WTC11 (cell line): ENCODE data around the gene NSUN2. TPM values are rescaled to one million over a fixed set of nuclear protein-coding genes. Genes with fewer than 3 reads are reported as not detected.

Experiments
- ATAC-seq: fragments of 200-7000 bp; cut with Tn5 transposase; 2 replicates; pipeline ENCODE4 v1.10.0; 2021; ENCODE audit warnings: mild to moderate bottlenecking, moderate library complexity
- CTCF ChIA-PET: fragments of 300-600 bp; sonication (Branson Sonifier 250); formaldehyde crosslinking; loops from one replicate; lab custom pipeline; 2021; ENCODE audit warnings: antibody characterized with exemption; lab: Charles Lee
- POLR2A ChIA-PET: fragments of 350-600 bp; sonication (Branson Sonifier 250); formaldehyde crosslinking; loops from one replicate; lab custom pipeline; 2021; ENCODE audit warnings: antibody characterized with exemption; lab: Charles Lee
- DNase-seq: peaks from one replicate; pipeline ENCODE4 v3.0.0; 2021; ENCODE audit warnings: low spot score
- H3K27ac Mint-ChIP-seq: 2 replicates; pipeline ENCODE4 v1.8.0; 2021; ENCODE audit warnings: mixed read lengths
- H3K27me3 Mint-ChIP-seq: 2 replicates; pipeline ENCODE4 v1.8.0; 2021; ENCODE audit warnings: low read depth, mild to moderate bottlenecking, moderate library complexity, mixed read lengths
- H3K36me3 Mint-ChIP-seq: 2 replicates; pipeline ENCODE4 v1.8.0; 2021; ENCODE audit warnings: mixed read lengths
- H3K4me1 Mint-ChIP-seq: 2 replicates; pipeline ENCODE4 v1.8.0; 2022; ENCODE audit warnings: mixed read lengths
- H3K4me3 Mint-ChIP-seq: 2 replicates; pipeline ENCODE4 v1.8.0; 2021; ENCODE audit warnings: mild to moderate bottlenecking, moderate library complexity, mixed read lengths
- H3K9me3 Mint-ChIP-seq: 2 replicates; pipeline ENCODE4 v1.8.0; 2021; ENCODE audit warnings: mixed read lengths
- ESRRA ChIP-seq: sonication (generic); formaldehyde crosslinking; IDR thresholded peaks from 2 replicates; pipeline ENCODE4 v1.8.1; 2022; ENCODE audit warnings: mild to moderate bottlenecking, missing genetic modification reagents, borderline replicate concordance
- FOXK1 ChIP-seq: sonication (generic); formaldehyde crosslinking; IDR thresholded peaks from 2 replicates; pipeline ENCODE4 v1.8.0; 2022; ENCODE audit warnings: mild to moderate bottlenecking, moderate library complexity, missing genetic modification reagents
- GRHL2 ChIP-seq: fragments of 250-450 bp; sonication (Bioruptor Pico); IDR thresholded peaks from 2 replicates; pipeline ENCODE4 v1.8.0; 2022; ENCODE audit warnings: mild to moderate bottlenecking, moderate library complexity; ENCODE audit not compliant: insufficient replicate concordance, severe bottlenecking
- JUN ChIP-seq: sonication (generic); formaldehyde crosslinking; IDR thresholded peaks from 2 replicates; pipeline ENCODE4 v1.8.0; 2023; ENCODE audit warnings: mild to moderate bottlenecking, missing genetic modification reagents
- MAX ChIP-seq: sonication (generic); formaldehyde crosslinking; IDR thresholded peaks from 2 replicates; pipeline ENCODE4 v1.8.0; 2022; ENCODE audit warnings: mild to moderate bottlenecking, missing genetic modification reagents
- MXD4 ChIP-seq: fragments of 250-450 bp; sonication (Bioruptor Pico); IDR thresholded peaks from 2 replicates; pipeline ENCODE4 v1.8.0; 2021; ENCODE audit warnings: mild to moderate bottlenecking, moderate library complexity, borderline replicate concordance
- MYBL2 ChIP-seq: sonication (generic); formaldehyde crosslinking; IDR thresholded peaks from 2 replicates; pipeline ENCODE4 v1.8.1; 2023; ENCODE audit warnings: mild to moderate bottlenecking, moderate library complexity, missing genetic modification reagents
- NFYB ChIP-seq: sonication (generic); formaldehyde crosslinking; conservative IDR thresholded peaks from 2 replicates; pipeline ENCODE4 v1.8.0; 2022; ENCODE audit warnings: low read depth, missing genetic modification reagents
- RORB ChIP-seq: fragments of 250-450 bp; sonication (Bioruptor Pico); IDR thresholded peaks from 2 replicates; pipeline ENCODE4 v1.9.0; 2021; ENCODE audit warnings: mild to moderate bottlenecking
- SOX15 ChIP-seq: fragments of 250-450 bp; sonication (Bioruptor Pico); IDR thresholded peaks from 2 replicates; pipeline ENCODE4 v1.9.0; 2021; ENCODE audit warnings: mild to moderate bottlenecking
- SP1 ChIP-seq: sonication (generic); formaldehyde crosslinking; conservative IDR thresholded peaks from 2 replicates; pipeline ENCODE4 v1.8.1; 2022; ENCODE audit warnings: missing genetic modification reagents
- STAT6 ChIP-seq: sonication (generic); formaldehyde crosslinking; conservative IDR thresholded peaks from 2 replicates; pipeline ENCODE4 v1.8.1; 2023; ENCODE audit warnings: mild to moderate bottlenecking, low read depth, missing genetic modification reagents, moderate library complexity
- TEAD1 ChIP-seq: sonication (generic); formaldehyde crosslinking; IDR thresholded peaks from 2 replicates; pipeline ENCODE4 v1.8.0; 2022; ENCODE audit warnings: mild to moderate bottlenecking, missing genetic modification reagents
- TP53 ChIP-seq: sonication (generic); formaldehyde crosslinking; IDR thresholded peaks from 2 replicates; pipeline ENCODE4 v1.8.1; 2023; ENCODE audit warnings: mild to moderate bottlenecking, missing genetic modification reagents
- ZNF232 ChIP-seq: sonication (generic); formaldehyde crosslinking; IDR thresholded peaks from 2 replicates; pipeline ENCODE4 v1.8.0; 2022; ENCODE audit warnings: mild to moderate bottlenecking, missing genetic modification reagents
- ZNF396 ChIP-seq: fragments of 250-450 bp; sonication (Bioruptor Pico); IDR thresholded peaks from 2 replicates; pipeline ENCODE4 v1.8.0; 2021; ENCODE audit warnings: mild to moderate bottlenecking, moderate library complexity, borderline replicate concordance
- ZNF416 ChIP-seq: fragments of 250-450 bp; sonication (Bioruptor Pico); IDR thresholded peaks from 2 replicates; pipeline ENCODE4 v1.9.0; 2021; ENCODE audit warnings: mild to moderate bottlenecking, inconsistent platforms
- ZNF425 ChIP-seq: fragments of 250-450 bp; sonication (Bioruptor Pico); conservative IDR thresholded peaks from 2 replicates; pipeline ENCODE4 v1.9.0; 2021; ENCODE audit warnings: mild to moderate bottlenecking
- ZNF671 ChIP-seq: fragments of 250-450 bp; sonication (Bioruptor Pico); IDR thresholded peaks from 2 replicates; pipeline ENCODE4 v1.8.0; 2021; ENCODE audit warnings: mild to moderate bottlenecking
- total RNA-seq: library from RNA; stranded (reverse); gene quantifications from 3 replicates; pipeline ENCODE4 v1.2.3, GENCODE V29; 2021
- TF ChIP-seq, protein P1 (sequence below): sonication (generic); formaldehyde crosslinking; IDR thresholded peaks from 2 replicates; pipeline ENCODE4 v1.8.0; 2022; ENCODE audit warnings: missing genetic modification reagents
- TF ChIP-seq, protein P2 (sequence below): sonication (generic); formaldehyde crosslinking; IDR thresholded peaks from 2 replicates; pipeline ENCODE4 v1.8.1; 2023; ENCODE audit warnings: mild to moderate bottlenecking, moderate library complexity, missing genetic modification reagents
- TF ChIP-seq, protein P3 (sequence below): sonication (generic); formaldehyde crosslinking; IDR thresholded peaks from 2 replicates; pipeline ENCODE4 v1.8.1; 2023; ENCODE audit warnings: mild to moderate bottlenecking, missing genetic modification reagents, moderate library complexity

The NSUN2 gene
- total RNA-seq, 1 experiment from 2014 or later = 88.4 TPM

GRCh38 chr5:6572825-6573380 lies 59.9 kb downstream of the NSUN2 start:
- TF ChIP-seq FOXK1 (no peak), ZNF425 (CRISPR knock-in tag) (no peak), STAT6 (CRISPR knock-in tag) (no peak), MAX (no peak), TEAD1 (CRISPR knock-in tag) (no peak), JUN (CRISPR knock-in tag) (no peak), SOX15 (CRISPR knock-in tag) (no peak), ZNF232 (CRISPR knock-in tag) (no peak), ESRRA (CRISPR knock-in tag) (no peak), GRHL2 (no peak)
- TF ChIP-seq, protein P1, sequence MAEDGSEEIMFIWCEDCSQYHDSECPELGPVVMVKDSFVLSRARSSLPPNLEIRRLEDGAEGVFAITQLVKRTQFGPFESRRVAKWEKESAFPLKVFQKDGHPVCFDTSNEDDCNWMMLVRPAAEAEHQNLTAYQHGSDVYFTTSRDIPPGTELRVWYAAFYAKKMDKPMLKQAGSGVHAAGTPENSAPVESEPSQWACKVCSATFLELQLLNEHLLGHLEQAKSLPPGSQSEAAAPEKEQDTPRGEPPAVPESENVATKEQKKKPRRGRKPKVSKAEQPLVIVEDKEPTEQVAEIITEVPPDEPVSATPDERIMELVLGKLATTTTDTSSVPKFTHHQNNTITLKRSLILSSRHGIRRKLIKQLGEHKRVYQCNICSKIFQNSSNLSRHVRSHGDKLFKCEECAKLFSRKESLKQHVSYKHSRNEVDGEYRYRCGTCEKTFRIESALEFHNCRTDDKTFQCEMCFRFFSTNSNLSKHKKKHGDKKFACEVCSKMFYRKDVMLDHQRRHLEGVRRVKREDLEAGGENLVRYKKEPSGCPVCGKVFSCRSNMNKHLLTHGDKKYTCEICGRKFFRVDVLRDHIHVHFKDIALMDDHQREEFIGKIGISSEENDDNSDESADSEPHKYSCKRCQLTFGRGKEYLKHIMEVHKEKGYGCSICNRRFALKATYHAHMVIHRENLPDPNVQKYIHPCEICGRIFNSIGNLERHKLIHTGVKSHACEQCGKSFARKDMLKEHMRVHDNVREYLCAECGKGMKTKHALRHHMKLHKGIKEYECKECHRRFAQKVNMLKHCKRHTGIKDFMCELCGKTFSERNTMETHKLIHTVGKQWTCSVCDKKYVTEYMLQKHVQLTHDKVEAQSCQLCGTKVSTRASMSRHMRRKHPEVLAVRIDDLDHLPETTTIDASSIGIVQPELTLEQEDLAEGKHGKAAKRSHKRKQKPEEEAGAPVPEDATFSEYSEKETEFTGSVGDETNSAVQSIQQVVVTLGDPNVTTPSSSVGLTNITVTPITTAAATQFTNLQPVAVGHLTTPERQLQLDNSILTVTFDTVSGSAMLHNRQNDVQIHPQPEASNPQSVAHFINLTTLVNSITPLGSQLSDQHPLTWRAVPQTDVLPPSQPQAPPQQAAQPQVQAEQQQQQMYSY (CRISPR knock-in tag) = no peak
- H3K27me3 Mint-ChIP-seq = peaks cover 6% of the 10 kb centered on the region
- peaks cover 9% of the 10 kb centered on the region for H3K4me1 Mint-ChIP-seq
- CTCF ChIA-PET = interaction anchor here (1.0 to 1.1 kb wide), 2 partner anchors 194 to 686 kb away, joined by 3 to 4 read pairs; partner anchors contain the start of gene MED10
- H3K36me3 Mint-ChIP-seq = no peaks in the 10 kb centered on the region; the same call in 1 of the 2 replicates
- DNase-seq = no peak
- H3K9me3 Mint-ChIP-seq = peaks cover 25% of the 10 kb centered on the region
- H3K4me3 Mint-ChIP-seq = no peak overlapping the region
- no peak for ATAC-seq
- POLR2A ChIA-PET = no interaction called here
- H3K27ac Mint-ChIP-seq = no peak overlapping the region

GRCh38 chr5:6572086-6572824 lies 60.6 kb downstream of the NSUN2 start:
- ATAC-seq (no peak), DNase-seq (no peak)
- POLR2A ChIA-PET = interaction anchor here (0.6 kb wide), 1 partner anchor 20 kb away, joined by 3 read pairs; no protein-coding TSS in a partner anchor
- Mint-ChIP-seq H3K4me3 (no peak overlapping the region), H3K4me1 (peaks cover 9% of the 10 kb centered on the region), H3K9me3 (peaks cover 19% of the 10 kb centered on the region), H3K36me3 (no peaks in the 10 kb centered on the region; the same call in 1 of the 2 replicates), H3K27me3 (peaks cover 5% of the 10 kb centered on the region), H3K27ac (no peak overlapping the region)
- CTCF ChIA-PET = interaction anchor here (0.6 to 1.1 kb wide), 4 partner anchors 170 to 685 kb away, joined by 3 to 4 read pairs (median 4); partner anchors contain the start of gene MED10
- TF ChIP-seq SOX15 (CRISPR knock-in tag) (no peak), NFYB (CRISPR knock-in tag) (no peak), ZNF396 (no peak), ZNF416 (CRISPR knock-in tag) (no peak), ZNF671 (no peak), MXD4 (CRISPR knock-in tag) (no peak), TP53 (CRISPR knock-in tag) (no peak), SP1 (CRISPR knock-in tag) (no peak), RORB (CRISPR knock-in tag) (no peak), MYBL2 (CRISPR knock-in tag) (no peak)
- TF ChIP-seq, protein P2, sequence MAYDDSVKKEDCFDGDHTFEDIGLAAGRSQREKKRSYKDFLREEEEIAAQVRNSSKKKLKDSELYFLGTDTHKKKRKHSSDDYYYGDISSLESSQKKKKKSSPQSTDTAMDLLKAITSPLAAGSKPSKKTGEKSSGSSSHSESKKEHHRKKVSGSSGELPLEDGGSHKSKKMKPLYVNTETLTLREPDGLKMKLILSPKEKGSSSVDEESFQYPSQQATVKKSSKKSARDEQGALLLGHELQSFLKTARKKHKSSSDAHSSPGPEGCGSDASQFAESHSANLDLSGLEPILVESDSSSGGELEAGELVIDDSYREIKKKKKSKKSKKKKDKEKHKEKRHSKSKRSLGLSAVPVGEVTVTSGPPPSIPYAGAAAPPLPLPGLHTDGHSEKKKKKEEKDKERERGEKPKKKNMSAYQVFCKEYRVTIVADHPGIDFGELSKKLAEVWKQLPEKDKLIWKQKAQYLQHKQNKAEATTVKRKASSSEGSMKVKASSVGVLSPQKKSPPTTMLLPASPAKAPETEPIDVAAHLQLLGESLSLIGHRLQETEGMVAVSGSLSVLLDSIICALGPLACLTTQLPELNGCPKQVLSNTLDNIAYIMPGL (CRISPR knock-in tag) = no peak
- TF ChIP-seq, protein P3, sequence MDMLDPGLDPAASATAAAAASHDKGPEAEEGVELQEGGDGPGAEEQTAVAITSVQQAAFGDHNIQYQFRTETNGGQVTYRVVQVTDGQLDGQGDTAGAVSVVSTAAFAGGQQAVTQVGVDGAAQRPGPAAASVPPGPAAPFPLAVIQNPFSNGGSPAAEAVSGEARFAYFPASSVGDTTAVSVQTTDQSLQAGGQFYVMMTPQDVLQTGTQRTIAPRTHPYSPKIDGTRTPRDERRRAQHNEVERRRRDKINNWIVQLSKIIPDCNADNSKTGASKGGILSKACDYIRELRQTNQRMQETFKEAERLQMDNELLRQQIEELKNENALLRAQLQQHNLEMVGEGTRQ = no peak
